WTC11 (cell line): Measurements from ENCODE around the gene UBFD1. TPM values are rescaled to one million over a fixed set of nuclear protein-coding genes. Genes with fewer than 3 reads are reported as not detected.

Experiments used
- ATAC-seq: fragments of 200-7000 bp; cut with Tn5 transposase; 2 replicates; pipeline ENCODE4 v1.10.0; 2021; ENCODE audit warnings: mild to moderate bottlenecking, moderate library complexity
- CTCF ChIA-PET: fragments of 300-600 bp; sonication (Branson Sonifier 250); formaldehyde crosslinking; loops from one replicate; lab custom pipeline; 2021; ENCODE audit warnings: antibody characterized with exemption; lab: Charles Lee
- POLR2A ChIA-PET: fragments of 350-600 bp; sonication (Branson Sonifier 250); formaldehyde crosslinking; loops from one replicate; lab custom pipeline; 2021; ENCODE audit warnings: antibody characterized with exemption; lab: Charles Lee
- DNase-seq: peaks from one replicate; pipeline ENCODE4 v3.0.0; 2021; ENCODE audit warnings: low spot score
- H3K27ac Mint-ChIP-seq: 2 replicates; pipeline ENCODE4 v1.8.0; 2021; ENCODE audit warnings: mixed read lengths
- H3K27me3 Mint-ChIP-seq: 2 replicates; pipeline ENCODE4 v1.8.0; 2021; ENCODE audit warnings: low read depth, mild to moderate bottlenecking, moderate library complexity, mixed read lengths
- H3K36me3 Mint-ChIP-seq: 2 replicates; pipeline ENCODE4 v1.8.0; 2021; ENCODE audit warnings: mixed read lengths
- H3K4me1 Mint-ChIP-seq: 2 replicates; pipeline ENCODE4 v1.8.0; 2022; ENCODE audit warnings: mixed read lengths
- H3K4me3 Mint-ChIP-seq: 2 replicates; pipeline ENCODE4 v1.8.0; 2021; ENCODE audit warnings: mild to moderate bottlenecking, moderate library complexity, mixed read lengths
- H3K9me3 Mint-ChIP-seq: 2 replicates; pipeline ENCODE4 v1.8.0; 2021; ENCODE audit warnings: mixed read lengths
- ATF2 ChIP-seq: sonication (generic); formaldehyde crosslinking; IDR thresholded peaks from 2 replicates; pipeline ENCODE4 v1.8.1; 2022; ENCODE audit warnings: low read depth, missing genetic modification reagents, borderline replicate concordance
- ATF3 ChIP-seq: sonication (generic); formaldehyde crosslinking; conservative IDR thresholded peaks from 2 replicates; pipeline ENCODE4 v1.8.1; 2022; ENCODE audit warnings: mild to moderate bottlenecking, missing genetic modification reagents
- ELF4 ChIP-seq: sonication (generic); formaldehyde crosslinking; IDR thresholded peaks from 2 replicates; pipeline ENCODE4 v1.8.1; 2022; ENCODE audit warnings: low read depth, mild to moderate bottlenecking, moderate library complexity, missing genetic modification reagents
- EMX1 ChIP-seq: fragments of 250-450 bp; sonication (Bioruptor Pico); IDR thresholded peaks from 2 replicates; pipeline ENCODE4 v1.8.0; 2021; ENCODE audit warnings: mild to moderate bottlenecking
- GRHL2 ChIP-seq: fragments of 250-450 bp; sonication (Bioruptor Pico); IDR thresholded peaks from 2 replicates; pipeline ENCODE4 v1.8.0; 2022; ENCODE audit warnings: mild to moderate bottlenecking, moderate library complexity; ENCODE audit not compliant: insufficient replicate concordance, severe bottlenecking
- HMGXB4 ChIP-seq: sonication (generic); formaldehyde crosslinking; IDR thresholded peaks from 2 replicates; pipeline ENCODE4 v1.8.1; 2023; ENCODE audit warnings: mild to moderate bottlenecking, moderate library complexity, missing genetic modification reagents
- JAZF1 ChIP-seq: fragments of 250-450 bp; sonication (Bioruptor Pico); IDR thresholded peaks from 2 replicates; pipeline ENCODE4 v1.9.0; 2021; ENCODE audit warnings: moderate library complexity, mild to moderate bottlenecking, inconsistent platforms
- MAX ChIP-seq: sonication (generic); formaldehyde crosslinking; IDR thresholded peaks from 2 replicates; pipeline ENCODE4 v1.8.0; 2022; ENCODE audit warnings: mild to moderate bottlenecking, missing genetic modification reagents
- NFATC4 ChIP-seq: fragments of 250-450 bp; sonication (Bioruptor Pico); IDR thresholded peaks from 2 replicates; pipeline ENCODE4 v1.9.0; 2021; ENCODE audit warnings: mild to moderate bottlenecking
- NFE2L1 ChIP-seq: sonication (generic); formaldehyde crosslinking; IDR thresholded peaks from 2 replicates; pipeline ENCODE4 v1.8.1; 2023; ENCODE audit warnings: missing genetic modification reagents
- NFYB ChIP-seq: sonication (generic); formaldehyde crosslinking; conservative IDR thresholded peaks from 2 replicates; pipeline ENCODE4 v1.8.0; 2022; ENCODE audit warnings: low read depth, missing genetic modification reagents
- OVOL2 ChIP-seq: fragments of 250-450 bp; sonication (Bioruptor Pico); IDR thresholded peaks from 2 replicates; pipeline ENCODE4 v1.9.0; 2021; ENCODE audit warnings: mild to moderate bottlenecking, borderline replicate concordance
- SMAD4 ChIP-seq: sonication (generic); formaldehyde crosslinking; IDR thresholded peaks from 2 replicates; pipeline ENCODE4 v1.8.0; 2022; ENCODE audit warnings: mild to moderate bottlenecking, missing genetic modification reagents
- STAT6 ChIP-seq: sonication (generic); formaldehyde crosslinking; conservative IDR thresholded peaks from 2 replicates; pipeline ENCODE4 v1.8.1; 2023; ENCODE audit warnings: mild to moderate bottlenecking, low read depth, missing genetic modification reagents, moderate library complexity
- TCF7 ChIP-seq: sonication (generic); formaldehyde crosslinking; IDR thresholded peaks from 2 replicates; pipeline ENCODE4 v1.8.0; 2022; ENCODE audit warnings: mild to moderate bottlenecking, low read depth, missing genetic modification reagents, moderate library complexity
- TP53 ChIP-seq: sonication (generic); formaldehyde crosslinking; IDR thresholded peaks from 2 replicates; pipeline ENCODE4 v1.8.1; 2023; ENCODE audit warnings: mild to moderate bottlenecking, missing genetic modification reagents
- ZBTB43 ChIP-seq: sonication (generic); formaldehyde crosslinking; IDR thresholded peaks from 2 replicates; pipeline ENCODE4 v1.8.1; 2023; ENCODE audit warnings: mild to moderate bottlenecking, missing genetic modification reagents
- ZNF219 ChIP-seq: sonication (generic); formaldehyde crosslinking; IDR thresholded peaks from 2 replicates; pipeline ENCODE4 v1.8.0; 2023; ENCODE audit warnings: missing genetic modification reagents, mild to moderate bottlenecking, borderline replicate concordance
- ZNF232 ChIP-seq: sonication (generic); formaldehyde crosslinking; IDR thresholded peaks from 2 replicates; pipeline ENCODE4 v1.8.0; 2022; ENCODE audit warnings: mild to moderate bottlenecking, missing genetic modification reagents
- ZNF416 ChIP-seq: fragments of 250-450 bp; sonication (Bioruptor Pico); IDR thresholded peaks from 2 replicates; pipeline ENCODE4 v1.9.0; 2021; ENCODE audit warnings: mild to moderate bottlenecking, inconsistent platforms
- ZNF671 ChIP-seq: fragments of 250-450 bp; sonication (Bioruptor Pico); IDR thresholded peaks from 2 replicates; pipeline ENCODE4 v1.8.0; 2021; ENCODE audit warnings: mild to moderate bottlenecking
- total RNA-seq: library from RNA; stranded (reverse); gene quantifications from 3 replicates; pipeline ENCODE4 v1.2.3, GENCODE V29; 2021

Gene UBFD1
- total RNA-seq, 1 experiment from 2014 or later = 128 TPM

- H3K4me1 Mint-ChIP-seq = peaks cover 15% of the 10 kb centered on the region
- no peaks in the 10 kb centered on the region for H3K9me3 Mint-ChIP-seq
- no peak for ATAC-seq
- CTCF ChIA-PET = no interaction called here
- peak overlapping the region; percentile 84; the same call in 1 of the 2 replicates for H3K4me3 Mint-ChIP-seq
- TF ChIP-seq HMGXB4 (CRISPR knock-in tag) (no peak), ZBTB43 (CRISPR knock-in tag) (no peak), MAX (CRISPR knock-in tag) (no peak), TCF7 (CRISPR knock-in tag) (no peak), ZNF671 (CRISPR knock-in tag) (no peak), ZNF416 (CRISPR knock-in tag) (no peak)
- TF ChIP-seq, all 79 proteins: peak for 0
- POLR2A ChIA-PET = no interaction called here
- no peak for DNase-seq
- H3K27me3 Mint-ChIP-seq = no peaks in the 10 kb centered on the region
- H3K27ac Mint-ChIP-seq = no peak overlapping the region
- peaks cover 35% of the 10 kb centered on the region for H3K36me3 Mint-ChIP-seq
These were observed 36.7 kb downstream of the UBFD1 start for GRCh38 chr16:23594186-23594585.

GRCh38 chr16:23595246-23595950 is 37.9 kb downstream of the UBFD1 start:
- TF ChIP-seq NFE2L1 (CRISPR knock-in tag) (no peak), STAT6 (CRISPR knock-in tag) (no peak), EMX1 (0 out of 2 replicates have a peak, but pooled peaks have one; percentile 6)
- TF ChIP-seq, all 79 proteins: peak for 1
- DNase-seq (no peak), ATAC-seq (no peak)
- Mint-ChIP-seq H3K4me3 (peak overlapping the region; percentile 84), H3K27me3 (no peaks in the 10 kb centered on the region), H3K4me1 (peaks cover 22% of the 10 kb centered on the region), H3K9me3 (no peaks in the 10 kb centered on the region), H3K36me3 (peaks cover 27% of the 10 kb centered on the region), H3K27ac (peak overlapping the region; percentile 72)
- ChIA-PET POLR2A (interaction anchor here (2.5 kb wide), 1 partner anchor 38 kb away, joined by 7 read pairs; the partner anchor contains the start of genes EARS2 and UBFD1), CTCF (interaction anchor here (1.9 kb wide), 1 partner anchor 83 kb away, joined by 16 read pairs; the partner anchor contains the start of gene PLK1)

GRCh38 chr16:23595951-23596720 is 38.6 kb downstream of the UBFD1 start, which contains the start of gene NDUFAB1:
Gene NDUFAB1, minus strand, starts transcription at chr16:23596316. Its CDS starts 26 bp downstream, at chr16:23596290.
- peaks cover 29% of the 10 kb centered on the region for H3K4me1 Mint-ChIP-seq
- ChIA-PET CTCF (interaction anchor here (0.6 to 2.2 kb wide), 23 partner anchors 9 to 1355 kb away, joined by 3 to 22 read pairs (median 4); partner anchors contain the start of genes COG7, DCTN5, EARS2 and PALB2), POLR2A (interaction anchor here (2.5 kb wide), 1 partner anchor 39 kb away, joined by 7 read pairs; the partner anchor contains the start of genes EARS2 and UBFD1)
- peak within 1 kb of the TSS; percentile 84 for H3K4me3 Mint-ChIP-seq
- no peaks in the 10 kb centered on the region for H3K27me3 Mint-ChIP-seq
- peak; percentile 88 for ATAC-seq
- H3K27ac Mint-ChIP-seq = peak within 1 kb of the TSS; percentile 91
- no peaks in the 10 kb centered on the region for H3K9me3 Mint-ChIP-seq
- peaks cover 23% of the 10 kb centered on the region for H3K36me3 Mint-ChIP-seq
- DNase-seq = peak; percentile 90
- peak; percentile 40; the same call in 1 of the 2 replicates for TF ChIP-seq ZNF232 (CRISPR knock-in tag)
- TF ChIP-seq ELF4 (CRISPR knock-in tag) = no peak
- TF ChIP-seq SMAD4 (CRISPR knock-in tag) = no peak
- TF ChIP-seq NFYB (CRISPR knock-in tag) = no peak
- TF ChIP-seq JAZF1 = no peak
- TF ChIP-seq ZNF219 (CRISPR knock-in tag) = no peak
- TF ChIP-seq GRHL2 (CRISPR knock-in tag) = no peak
- no peak for TF ChIP-seq OVOL2
- no peak for TF ChIP-seq ATF2 (CRISPR knock-in tag)
- no peak for TF ChIP-seq NFATC4 (CRISPR knock-in tag)
- no peak for TF ChIP-seq TP53 (CRISPR knock-in tag)
- TF ChIP-seq ATF3 = no peak
